GM10266 (cell line): ENCODE results near the gene MS4A2.
"Not testable (repeated sequence)": the region's sequence is repeated elsewhere in the genome, so short reads cannot be mapped to it uniquely, and the experiment has no call there.

Experiments used
- DNase-seq: peaks from one replicate; pipeline ENCODE4 v3.0.0; 2012; ENCODE audit errors: extremely low spot score
- CTCF ChIP-seq: IDR thresholded peaks from 2 replicates; pipeline ENCODE4 v1.5.1; 2012; ENCODE audit warnings: mild to moderate bottlenecking, low read depth; ENCODE audit not compliant: control insufficient read depth, insufficient read depth; ENCODE audit errors: missing control alignments

The MS4A2 gene

DNA sequence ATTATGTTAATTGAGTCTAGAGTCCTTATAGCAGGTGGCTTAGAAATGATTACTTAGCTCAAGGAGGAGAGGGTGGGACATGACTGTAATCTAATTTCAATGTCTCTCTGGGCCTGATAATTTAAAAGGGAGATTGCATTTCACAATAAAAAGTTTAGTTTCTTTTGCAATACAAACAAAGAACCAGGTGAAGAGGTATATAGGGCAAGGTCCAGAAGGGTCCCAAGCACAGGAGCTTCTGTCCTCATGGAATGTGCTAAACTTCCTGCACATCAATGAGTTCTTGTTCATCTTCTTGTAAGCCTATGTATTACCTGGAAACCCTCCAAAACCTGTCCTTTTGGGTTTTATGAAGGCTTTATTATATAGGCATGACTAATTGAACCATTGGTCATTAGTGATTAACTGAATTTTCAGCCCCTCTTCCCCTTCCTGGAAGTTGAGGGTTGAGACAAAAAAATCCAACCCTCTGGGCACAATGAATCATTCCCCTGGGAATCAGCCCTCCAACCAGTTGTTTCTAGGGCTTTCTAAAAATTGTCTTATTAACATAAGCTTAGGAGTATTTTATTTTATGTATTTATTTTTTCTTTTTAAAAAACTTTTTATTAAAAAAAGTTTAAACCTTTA, 37.6 kb downstream of the MS4A2 start:
- no peak for DNase-seq
- no peak for TF ChIP-seq CTCF

DNA sequence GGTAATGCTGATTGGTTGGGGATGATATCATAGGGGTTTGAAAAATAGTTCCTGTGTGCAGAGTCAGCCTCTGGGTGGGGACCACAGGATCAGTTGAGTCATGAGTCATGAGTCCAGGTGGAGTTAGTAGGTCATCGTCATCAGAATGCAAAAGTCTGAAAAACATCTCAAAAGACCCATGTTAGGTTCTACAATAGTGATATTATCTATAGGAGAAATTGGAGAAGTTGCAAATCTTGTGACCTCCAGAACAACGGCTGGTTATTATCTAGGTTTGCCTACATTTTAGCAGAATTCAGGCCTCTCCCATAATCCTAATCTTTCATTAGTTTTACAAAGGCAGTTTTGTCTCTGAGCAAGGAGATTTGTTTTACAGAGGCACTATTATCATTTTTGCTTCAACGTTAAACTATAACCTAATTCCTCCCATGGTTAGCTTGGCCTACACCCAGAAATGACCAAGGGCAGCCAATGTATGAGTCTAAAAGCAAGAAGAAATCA, 38.9 kb downstream of the MS4A2 start:
- no peak for DNase-seq
- TF ChIP-seq CTCF, result no peak

DNA sequence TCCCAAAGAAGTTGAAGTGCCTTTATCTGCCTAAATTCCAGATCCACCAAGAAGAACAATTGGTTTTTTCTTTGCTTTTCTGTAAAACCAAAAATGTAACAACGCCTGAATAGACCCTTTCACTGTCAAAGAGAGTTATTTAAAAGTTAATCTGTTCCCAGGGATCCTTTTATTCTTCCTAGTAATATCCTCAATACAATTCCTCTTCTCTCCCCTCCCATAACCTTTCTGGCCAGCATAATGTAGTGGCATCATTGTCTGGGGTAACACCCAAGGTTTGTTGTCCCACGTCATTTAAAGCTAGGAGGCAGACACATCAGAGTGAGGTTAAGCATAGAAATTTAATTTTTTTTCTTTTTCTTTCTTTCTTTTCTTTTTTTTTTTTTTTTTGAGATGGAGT, 39.9 kb downstream of the MS4A2 start:
- no peak for TF ChIP-seq CTCF
- no peak for DNase-seq

- DNase-seq, result not testable (repeated sequence)
These were observed 40.4 kb downstream of the MS4A2 start for GRCh38 chr11:60128866-60129265.

GRCh38 chr11:60129853-60130252, 41.4 kb downstream of the MS4A2 start:
- no peak for DNase-seq
- TF ChIP-seq CTCF, result no peak

DNA sequence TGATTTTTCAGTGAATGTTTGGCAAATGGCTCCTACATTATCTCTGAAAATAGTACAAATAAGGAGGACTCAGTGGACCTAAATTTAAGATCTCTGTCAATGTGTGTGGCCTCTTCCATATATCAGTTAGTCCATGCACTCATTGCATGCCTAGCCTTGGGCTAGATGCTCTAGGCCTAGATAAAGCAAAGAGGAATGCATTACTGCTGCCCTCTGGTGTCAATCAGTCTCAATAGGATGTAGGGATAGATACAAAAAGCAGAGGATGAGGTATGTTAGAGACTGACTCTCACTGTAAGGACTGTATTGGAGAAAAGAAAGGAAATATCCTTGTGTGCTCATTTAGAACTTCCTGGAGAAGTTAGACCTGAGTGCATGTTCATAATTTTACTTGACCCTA, 42.0 kb downstream of the MS4A2 start:
- peak; percentile 45 for TF ChIP-seq CTCF

DNA sequence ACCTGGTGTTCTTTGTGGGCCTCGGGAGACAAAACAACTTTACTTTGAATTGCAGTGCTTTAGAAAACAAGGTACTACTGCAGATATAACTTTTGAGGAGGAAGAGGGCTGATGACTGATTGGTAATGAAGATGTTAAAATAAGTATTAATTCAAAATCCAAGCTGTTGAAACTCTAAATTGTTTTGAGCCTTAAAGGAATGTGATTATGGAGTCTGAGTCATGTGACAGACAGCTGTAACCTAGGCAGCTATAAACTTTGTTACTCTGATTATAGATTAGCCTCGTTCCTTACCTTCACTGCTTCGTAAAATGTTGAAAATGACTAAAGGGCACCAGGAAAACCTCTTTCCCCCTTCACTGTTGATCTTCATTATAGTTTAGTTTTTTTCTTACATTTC, 43.4 kb downstream of the MS4A2 start:
- DNase-seq, result no peak
- no peak for TF ChIP-seq CTCF

More for the DNA sequence above, 42.0 kb downstream of the MS4A2 start:
- DNase-seq, result peak; percentile 45

DNA sequence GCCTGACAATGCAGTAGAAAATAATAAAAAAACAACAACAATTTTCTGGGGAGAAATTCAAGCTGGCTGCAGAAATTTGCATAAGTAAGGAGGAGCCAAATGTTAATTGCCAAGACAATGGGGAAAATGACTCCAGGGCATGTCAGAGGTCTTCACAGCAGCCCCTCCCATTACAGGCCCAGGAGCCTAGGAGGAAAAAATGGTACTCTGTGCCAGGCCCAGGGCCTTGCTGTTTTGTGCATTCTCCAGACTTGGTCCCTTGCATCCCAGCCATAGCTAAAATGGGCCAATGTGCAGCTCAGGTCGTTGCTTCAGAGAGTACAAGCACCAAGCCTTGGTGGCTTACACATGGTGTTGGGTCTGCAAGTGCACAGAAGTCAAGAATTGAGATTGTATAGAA, 45.5 kb downstream of the MS4A2 start:
- no peak for DNase-seq
- TF ChIP-seq CTCF, result no peak
